ENCODE results near the gene SORCS1. TPM values are rescaled to one million over a fixed set of nuclear protein-coding genes. Genes with fewer than 3 reads are reported as not detected.

The SORCS1 gene
- polyA plus RNA-seq, 4 donors, result 4.5 to 19.8 (median 9.6) TPM

DNA sequence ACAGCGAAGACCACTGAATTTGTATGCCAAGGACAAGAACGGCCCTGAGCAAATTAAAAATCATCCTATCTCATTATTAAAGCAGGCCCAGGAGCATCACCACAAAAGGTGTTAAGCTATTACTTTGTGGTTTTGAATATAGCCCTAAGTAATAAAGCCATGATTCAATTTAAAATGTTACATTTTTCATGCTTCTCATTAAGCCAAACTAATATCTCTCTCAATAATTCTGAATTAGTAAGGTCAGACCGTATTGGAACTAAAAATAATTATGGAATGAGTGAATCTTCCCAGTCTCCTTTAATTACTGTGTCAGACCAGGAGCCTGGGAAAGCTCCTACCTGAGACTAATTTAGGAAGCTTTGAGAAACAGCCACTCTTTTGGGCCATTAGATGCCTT lies 162.4 kb downstream of the SORCS1 start:
- DNase-seq (ENCODE audit: low read depth in 4 of 4, low spot score in 3 of 4), result no peak

GRCh38 chr10:106999118-106999707 lies 165.3 kb downstream of the SORCS1 start:
- no peak for DNase-seq (ENCODE audit: low read depth in 4 of 4, low spot score in 3 of 4)

- DNase-seq (ENCODE audit: low read depth in 4 of 4, low spot score in 3 of 4), result no peak
Observed at GRCh38 chr10:106997721-106998120, 166.8 kb downstream of the SORCS1 start.

- DNase-seq (ENCODE audit: low read depth in 4 of 4, low spot score in 3 of 4), result no peak
Observed at GRCh38 chr10:106996510-106996909, 168.0 kb downstream of the SORCS1 start.

DNA sequence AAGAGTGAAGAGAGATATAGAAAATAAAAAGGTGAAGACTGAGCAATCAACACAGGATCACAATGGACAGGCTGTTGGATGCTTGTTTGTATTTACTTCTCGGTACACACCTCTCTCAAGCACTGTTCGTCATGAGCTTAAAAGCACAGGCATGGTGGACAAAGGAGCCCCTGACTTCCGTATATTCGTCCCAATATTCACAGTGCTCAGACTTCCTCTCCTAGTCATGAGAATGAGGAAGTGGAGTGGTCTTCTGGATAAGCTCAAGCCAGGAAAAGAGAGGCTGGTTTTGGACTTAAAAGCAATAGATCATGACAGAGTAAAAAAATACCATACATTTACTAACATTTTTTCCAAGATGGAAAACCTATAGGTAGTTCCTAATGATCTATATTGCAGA lies 172.5 kb downstream of the SORCS1 start:
- DNase-seq (ENCODE audit: low read depth in 4 of 4, low spot score in 3 of 4), result no peak

DNA sequence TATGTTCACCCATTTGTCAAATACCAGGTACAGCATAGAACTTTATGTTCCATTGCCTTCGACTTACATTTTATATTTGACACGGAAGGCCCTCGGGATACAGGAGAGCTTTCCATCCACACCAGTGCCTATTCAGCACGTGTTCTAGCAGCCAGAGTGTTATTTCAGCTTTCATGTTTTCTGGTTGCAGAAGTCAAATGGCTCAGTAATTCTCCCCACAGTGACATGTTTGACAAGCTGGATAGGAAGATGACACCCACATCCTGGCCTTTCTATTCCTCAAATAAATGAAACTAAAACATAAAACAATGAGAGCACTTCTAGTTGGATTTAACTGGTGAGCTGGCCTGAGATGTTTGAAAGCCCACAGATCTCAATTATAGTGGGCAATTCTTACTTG lies 173.4 kb downstream of the SORCS1 start:
- DNase-seq (ENCODE audit: low read depth in 4 of 4, low spot score in 3 of 4), result no peak

- DNase-seq (ENCODE audit: low read depth in 4 of 4, low spot score in 3 of 4), result no peak
Observed at GRCh38 chr10:106987362-106987761, 177.1 kb downstream of the SORCS1 start.

- DNase-seq (ENCODE audit: low read depth in 4 of 4, low spot score in 3 of 4), result no peak
Observed at GRCh38 chr10:106982268-106982667, 182.2 kb downstream of the SORCS1 start.

DNA sequence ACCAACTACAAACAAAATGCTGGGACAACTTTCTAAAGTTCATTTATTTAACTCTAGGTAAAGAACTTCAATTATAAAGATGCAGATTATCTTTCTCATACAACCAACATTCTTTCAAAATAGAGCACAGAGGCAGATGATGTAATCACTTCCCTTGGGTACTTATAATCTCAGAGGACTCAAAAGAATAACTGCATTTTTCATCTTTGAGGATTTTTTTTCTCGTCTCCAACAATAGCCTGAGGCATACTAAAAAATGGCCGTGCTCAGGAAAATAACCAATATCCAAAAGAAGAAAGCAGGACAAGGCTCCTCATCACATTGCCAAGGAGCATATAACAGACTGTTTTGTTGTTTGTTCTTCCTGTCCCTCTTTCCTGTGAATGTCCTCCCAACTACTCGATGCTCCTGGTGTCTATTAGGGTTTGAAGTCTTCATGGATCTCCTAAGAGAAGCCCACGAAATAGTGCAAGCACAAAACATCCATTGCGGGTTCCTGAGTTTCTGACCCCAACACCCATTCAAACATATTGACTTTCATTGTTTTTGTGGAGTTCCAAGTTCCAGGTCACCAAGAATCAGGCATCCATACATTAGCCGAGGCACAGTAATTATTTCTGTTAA lies 182.9 kb downstream of the SORCS1 start:
- DNase-seq (ENCODE audit: low read depth in 4 of 4, low spot score in 3 of 4), result no peak

DNA sequence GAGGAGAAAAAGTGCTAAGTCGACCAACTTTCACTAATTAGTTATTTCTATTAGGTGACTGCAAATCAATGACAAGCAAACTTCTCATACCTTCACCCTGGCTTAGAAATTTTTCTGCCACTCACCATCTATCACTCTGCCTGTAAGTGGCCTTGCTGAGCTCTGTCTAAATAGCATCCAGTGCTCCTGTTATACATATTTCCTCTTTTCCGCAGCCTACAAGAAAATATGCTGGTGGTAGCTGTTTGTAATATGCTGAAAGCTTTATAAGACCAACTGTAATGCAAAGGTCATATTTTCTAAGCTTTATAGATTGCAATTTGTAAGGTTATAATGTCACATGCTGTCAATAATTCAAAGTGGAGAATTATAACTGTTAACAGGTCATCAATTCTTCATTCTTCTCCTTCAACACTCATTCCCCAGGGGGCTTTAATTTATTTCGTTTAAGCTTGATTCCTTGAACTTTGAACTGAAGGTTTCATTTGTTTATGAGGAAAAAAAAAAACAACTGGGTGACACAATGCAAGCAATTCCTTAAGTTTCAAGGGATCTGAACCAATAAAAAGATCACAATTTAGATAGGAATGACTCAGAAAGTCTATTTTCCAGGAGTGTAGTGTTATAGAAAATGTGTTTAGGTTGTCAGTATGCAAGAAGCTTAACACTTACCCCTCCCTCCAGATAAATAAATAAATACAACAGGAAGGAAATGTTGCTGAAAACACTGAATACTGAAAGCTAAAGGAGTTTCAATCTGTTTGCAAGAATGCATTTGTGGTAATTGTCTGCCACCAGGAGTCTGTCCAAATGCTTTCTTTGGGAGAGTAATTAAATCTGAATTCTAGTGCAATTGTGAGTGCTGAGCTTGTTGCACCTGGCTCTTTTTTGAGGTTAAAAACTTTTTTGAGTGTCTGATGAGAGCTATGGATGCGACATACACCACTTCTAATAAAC lies 183.7 kb downstream of the SORCS1 start:
- no peak for DNase-seq (ENCODE audit: low read depth in 4 of 4, low spot score in 3 of 4)

DNA sequence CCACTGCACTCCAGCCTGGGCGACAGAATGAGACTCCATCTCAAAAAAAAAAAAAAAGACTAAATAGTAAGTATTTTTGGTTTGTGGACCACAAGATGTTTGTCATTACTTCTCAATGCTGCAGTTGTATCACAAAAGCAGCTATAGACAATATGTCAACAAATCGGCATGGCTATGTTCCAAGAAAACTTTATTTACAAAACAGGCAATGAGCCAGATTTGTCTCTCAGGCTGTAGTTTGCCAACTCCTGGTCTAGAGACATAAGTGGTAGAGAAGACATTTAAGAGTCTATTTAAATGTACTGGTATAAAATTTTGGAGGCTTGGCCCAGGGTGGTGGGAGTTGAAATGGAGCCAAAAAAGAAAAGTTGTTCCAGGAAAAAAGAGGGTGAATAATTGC lies 185.8 kb downstream of the SORCS1 start:
- no peak for DNase-seq (ENCODE audit: low read depth in 4 of 4, low spot score in 3 of 4)

DNA sequence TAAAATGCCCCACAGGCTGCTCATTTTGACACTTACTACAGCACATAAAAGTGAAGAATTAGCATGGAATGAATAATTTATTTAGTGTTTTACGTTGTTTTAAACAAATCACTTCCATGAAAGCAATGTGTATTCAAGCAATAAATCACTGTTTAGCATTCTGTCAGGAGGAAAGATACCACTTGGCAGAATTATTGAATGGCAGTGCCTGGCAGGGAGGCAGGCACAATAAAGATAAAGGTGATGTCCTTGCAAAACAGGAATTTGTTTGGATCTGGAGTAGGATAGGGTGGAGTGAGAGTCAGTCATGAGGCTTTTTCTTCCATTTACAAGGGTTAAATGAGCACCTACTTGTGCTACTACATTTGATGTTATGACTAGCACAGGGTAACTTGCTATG lies 190.8 kb downstream of the SORCS1 start:
- DNase-seq (ENCODE audit: low read depth in 4 of 4, low spot score in 3 of 4), result no peak

GRCh38 chr10:106973288-106973687 lies 191.2 kb downstream of the SORCS1 start:
- no peak for DNase-seq (ENCODE audit: low read depth in 4 of 4, low spot score in 3 of 4)

DNA sequence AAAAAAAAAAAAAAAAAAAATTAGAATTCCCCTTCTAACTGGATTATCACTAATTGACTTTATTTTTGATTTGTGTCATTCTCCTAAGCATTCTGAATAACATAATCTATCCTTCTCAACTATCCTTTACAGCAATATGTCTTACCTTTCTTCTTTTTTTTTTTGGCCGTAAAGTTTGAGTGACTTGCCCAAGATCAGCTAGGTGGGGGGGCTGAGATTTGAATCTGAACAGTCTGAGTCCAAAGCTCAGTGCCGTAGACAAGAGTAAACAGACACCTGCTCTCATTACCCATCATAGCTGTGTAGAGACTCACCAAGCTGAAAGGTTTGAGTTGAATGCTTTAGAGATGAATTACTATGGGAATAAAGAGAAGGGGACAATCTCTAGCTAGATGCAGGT lies 192.1 kb downstream of the SORCS1 start:
- no peak for DNase-seq (ENCODE audit: low read depth in 4 of 4, low spot score in 3 of 4)

DNA sequence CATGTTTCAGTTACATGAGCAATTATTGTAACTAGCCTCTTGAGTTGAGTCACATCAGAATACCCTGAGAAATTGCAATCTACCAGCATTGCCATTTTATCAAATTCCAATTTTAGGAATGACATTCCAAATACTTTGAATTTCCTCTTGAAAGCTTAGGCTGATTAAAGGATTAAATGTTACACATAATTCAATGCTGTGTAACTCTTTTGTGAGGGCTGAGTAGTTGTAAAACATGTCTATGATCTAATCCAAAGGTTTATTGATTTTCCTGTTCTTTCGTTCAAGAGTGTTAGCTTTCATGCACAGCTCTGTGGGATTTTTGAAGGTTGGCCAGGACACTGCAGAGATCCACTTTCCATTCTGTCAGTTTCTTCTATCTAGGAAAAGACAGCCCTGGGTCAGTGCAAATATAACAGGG lies 193.1 kb downstream of the SORCS1 start:
- no peak for DNase-seq (ENCODE audit: low read depth in 4 of 4, low spot score in 3 of 4)

DNA sequence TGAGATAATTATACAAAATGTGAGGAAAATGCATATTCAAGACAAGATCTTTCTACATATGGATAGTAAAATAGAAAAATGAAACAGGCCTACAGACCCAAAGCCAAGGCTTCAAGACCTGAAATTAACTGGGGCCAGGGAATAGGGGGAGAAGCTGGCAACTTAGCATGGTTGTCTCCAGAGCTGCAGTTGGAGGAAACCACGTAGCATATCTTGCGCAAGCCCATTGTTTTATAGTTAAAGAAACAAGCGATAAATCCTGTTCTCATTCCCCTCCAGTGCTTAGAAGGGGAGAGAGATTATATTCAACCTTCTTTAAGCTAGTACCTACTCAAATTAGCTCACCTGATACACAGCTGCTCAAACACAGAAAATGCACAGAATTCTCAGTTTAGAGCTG lies 197.1 kb downstream of the SORCS1 start:
- no peak for DNase-seq (ENCODE audit: low read depth in 4 of 4, low spot score in 3 of 4)

DNA sequence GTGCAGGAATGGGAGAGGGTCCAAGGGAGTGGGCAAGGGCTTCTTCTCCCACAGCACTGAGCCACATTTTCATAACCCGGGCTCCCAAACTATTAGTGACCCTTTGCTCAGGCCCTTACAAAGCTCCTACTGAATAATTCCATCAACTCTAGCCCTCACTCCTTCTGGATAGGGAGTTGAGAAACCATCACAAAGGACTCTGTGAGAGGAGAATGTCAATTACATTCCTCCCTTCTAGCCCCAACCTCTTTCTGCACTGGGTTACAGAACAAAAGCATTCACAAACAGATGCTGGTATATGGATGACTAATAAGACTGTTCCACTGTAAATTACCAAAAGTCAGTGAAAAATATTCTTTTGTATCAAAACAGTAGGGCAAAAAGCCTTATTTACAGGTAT lies 203.7 kb downstream of the SORCS1 start:
- DNase-seq (ENCODE audit: low read depth in 4 of 4, low spot score in 3 of 4), result no peak

GRCh38 chr10:106959521-106959920 lies 205.0 kb downstream of the SORCS1 start:
- DNase-seq (ENCODE audit: low read depth in 4 of 4, low spot score in 3 of 4), result no peak

- DNase-seq (ENCODE audit: low read depth in 4 of 4, low spot score in 3 of 4), result no peak
Observed at GRCh38 chr10:106958589-106959361, 205.7 kb downstream of the SORCS1 start.

DNA sequence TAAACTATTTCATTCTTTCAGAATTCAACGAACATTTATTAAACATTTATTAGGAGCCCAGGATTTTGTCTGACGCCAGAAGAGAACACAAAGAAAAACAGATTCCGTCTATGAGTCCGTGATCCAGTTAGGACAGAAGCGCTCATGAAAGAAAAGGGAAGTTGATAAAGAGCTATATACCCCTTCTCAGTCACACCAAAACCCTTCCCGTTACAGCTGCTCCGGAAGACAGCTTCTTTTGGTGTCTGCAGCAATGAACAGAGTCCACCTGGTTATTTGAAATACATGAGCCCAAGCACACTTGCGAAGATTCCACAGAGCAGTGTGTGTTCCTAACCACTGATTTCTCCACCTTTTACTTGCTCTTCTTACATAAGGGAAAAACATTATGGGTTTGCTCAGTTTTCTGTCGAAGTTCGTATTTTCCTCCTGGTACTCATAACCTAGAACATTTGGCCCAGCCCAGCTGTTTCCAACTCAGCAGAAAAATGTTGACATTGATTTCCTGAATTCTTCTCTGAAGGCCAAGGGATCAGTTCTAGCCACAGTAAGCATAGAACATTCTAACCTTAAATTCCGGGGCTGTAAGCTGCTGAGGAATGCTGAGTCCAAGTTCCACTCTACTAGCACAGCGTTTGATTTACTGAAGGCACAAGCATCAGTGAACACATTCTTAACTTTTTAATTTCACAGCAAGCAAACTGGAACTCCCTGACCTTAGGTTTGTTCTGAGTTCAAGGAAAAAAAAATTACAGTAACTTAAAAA lies 206.5 kb downstream of the SORCS1 start:
- DNase-seq (ENCODE audit: low read depth in 4 of 4, low spot score in 3 of 4), result no peak

Data from left renal pelvis (tissue), 4 donors.